ENCODE data around the gene TEAD4.

TEAD4 gene

GRCh38 chr12:2959192-2959504 is at the start of gene TEAD4:
Gene TEAD4, plus strand, starts transcription at chr12:2959397.
- peak; percentile 87 for DNase-seq

DNA sequence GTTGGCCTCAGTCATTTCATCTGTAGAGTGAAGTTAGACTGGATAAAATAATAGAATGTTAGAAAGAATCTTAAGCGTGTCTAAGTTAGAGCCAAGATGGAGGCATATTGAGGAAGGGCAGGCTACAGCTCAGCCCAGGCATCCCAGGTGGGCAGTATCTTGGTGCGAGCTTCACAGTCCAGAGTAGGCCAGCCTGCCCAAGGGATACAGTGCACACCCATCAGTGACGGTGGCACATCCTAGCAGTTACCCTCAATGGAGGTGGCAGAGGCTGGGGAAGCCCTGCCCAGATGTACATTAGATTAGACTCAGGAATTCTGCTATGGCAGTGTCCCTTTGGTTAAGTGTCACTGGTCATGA is 47.0 kb upstream of the TEAD4 start:
- no peak for DNase-seq

- no peak for DNase-seq
Observed at GRCh38 chr12:2919249-2919648, 39.9 kb upstream of the TEAD4 start.

DNA sequence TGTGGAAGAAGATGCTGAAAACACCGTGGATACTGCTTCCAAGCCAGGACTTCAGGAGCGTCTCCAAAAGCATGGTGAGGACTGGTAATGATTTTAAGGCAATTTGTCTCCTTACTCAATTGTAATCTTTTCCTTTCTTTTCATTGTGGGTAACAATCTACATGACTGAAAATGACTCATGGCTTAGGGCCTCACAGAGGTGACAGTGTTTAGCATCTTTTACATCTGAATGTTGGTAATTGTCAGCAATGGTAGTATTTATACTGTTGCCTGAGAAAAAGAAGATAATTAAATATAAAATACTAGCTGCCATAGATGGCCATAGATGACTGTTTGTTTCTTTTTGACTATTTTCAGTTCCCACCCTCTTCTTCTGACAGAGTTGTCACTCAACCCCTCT is 36.9 kb upstream of the TEAD4 start:
- DNase-seq, result no peak

DNA sequence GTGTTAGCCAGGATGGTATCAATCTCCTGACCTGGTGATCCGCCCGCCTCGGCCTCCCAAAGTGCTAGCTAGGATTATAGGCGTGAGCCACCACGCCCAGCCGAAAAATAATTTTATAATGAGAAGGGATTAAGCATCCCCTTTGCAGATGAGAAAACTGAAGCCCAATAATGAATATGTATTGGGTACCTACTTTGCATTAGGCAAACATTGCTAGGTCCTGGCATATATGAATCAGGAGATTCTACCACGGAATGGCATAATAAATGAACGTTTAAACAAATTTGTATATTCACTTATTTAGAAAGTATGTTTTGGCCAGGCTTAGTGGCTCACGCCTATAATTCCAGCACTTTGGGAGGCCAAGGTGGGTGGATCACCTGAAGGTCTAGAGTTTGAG is 36.1 kb upstream of the TEAD4 start:
- no peak for DNase-seq

DNA sequence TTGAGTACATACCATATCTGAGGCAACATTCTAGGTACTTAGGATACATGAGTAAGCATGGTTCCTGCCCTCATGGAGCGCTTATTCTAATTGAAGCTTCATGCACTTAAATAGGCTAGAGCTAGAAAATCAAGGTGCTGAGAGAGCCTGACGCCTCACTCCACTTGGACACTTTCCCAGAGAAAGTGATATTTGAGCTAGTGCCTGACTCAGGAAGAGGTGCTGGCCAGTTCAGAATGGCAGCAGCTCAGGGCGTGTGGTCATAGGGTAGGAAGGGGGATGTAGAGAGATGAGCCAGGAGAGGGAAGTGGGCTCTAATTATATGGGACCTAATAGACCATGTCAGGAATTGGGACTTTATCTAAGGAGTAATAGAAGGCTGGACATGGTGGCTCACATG is 35.2 kb upstream of the TEAD4 start:
- DNase-seq, result no peak

- DNase-seq, result no peak
Observed at GRCh38 chr12:2925322-2925995, 33.7 kb upstream of the TEAD4 start.

DNA sequence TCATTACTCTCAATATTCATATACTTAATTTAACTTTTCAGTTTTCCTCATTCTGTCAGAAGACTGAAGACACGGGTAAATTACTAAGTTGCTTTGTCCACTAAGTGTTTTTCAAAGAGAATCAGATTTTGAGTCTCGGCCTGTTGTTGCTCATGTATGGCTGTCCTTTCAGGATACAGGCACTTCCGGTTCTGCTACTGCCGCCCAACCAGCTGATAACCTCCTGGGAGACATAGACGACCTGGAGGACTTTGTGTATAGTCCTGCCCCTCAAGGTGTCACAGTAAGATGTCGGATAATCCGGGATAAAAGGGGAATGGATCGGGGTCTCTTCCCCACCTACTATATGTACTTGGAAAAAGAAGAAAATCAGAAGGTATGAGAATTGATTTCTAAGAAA is 28.3 kb upstream of the TEAD4 start:
- DNase-seq, result no peak

- DNase-seq, result no peak
Observed at GRCh38 chr12:2933586-2933985, 25.6 kb upstream of the TEAD4 start.

DNA sequence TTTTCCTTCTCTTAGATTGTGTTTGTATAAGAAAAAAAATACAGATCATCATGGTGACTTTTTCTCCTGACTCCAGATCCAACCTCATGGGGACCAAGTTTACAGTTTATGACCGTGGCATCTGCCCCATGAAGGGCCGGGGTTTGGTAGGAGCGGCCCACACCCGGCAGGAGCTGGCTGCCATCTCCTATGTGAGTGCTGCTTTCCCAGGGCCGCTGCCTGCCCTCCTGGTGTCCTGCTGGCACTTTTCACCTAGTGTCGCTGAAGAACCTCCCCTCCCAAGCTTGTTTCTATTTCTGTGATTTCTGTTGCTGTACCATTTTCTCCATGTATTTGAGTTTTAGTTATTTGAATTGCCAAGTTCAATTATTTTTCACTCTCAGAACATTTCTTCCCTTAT is 24.8 kb upstream of the TEAD4 start:
- DNase-seq, result no peak

- no peak for DNase-seq
Observed at GRCh38 chr12:2936301-2936700, 22.9 kb upstream of the TEAD4 start.

GRCh38 chr12:2937500-2937899 is 21.7 kb upstream of the TEAD4 start:
- DNase-seq, result no peak

DNA sequence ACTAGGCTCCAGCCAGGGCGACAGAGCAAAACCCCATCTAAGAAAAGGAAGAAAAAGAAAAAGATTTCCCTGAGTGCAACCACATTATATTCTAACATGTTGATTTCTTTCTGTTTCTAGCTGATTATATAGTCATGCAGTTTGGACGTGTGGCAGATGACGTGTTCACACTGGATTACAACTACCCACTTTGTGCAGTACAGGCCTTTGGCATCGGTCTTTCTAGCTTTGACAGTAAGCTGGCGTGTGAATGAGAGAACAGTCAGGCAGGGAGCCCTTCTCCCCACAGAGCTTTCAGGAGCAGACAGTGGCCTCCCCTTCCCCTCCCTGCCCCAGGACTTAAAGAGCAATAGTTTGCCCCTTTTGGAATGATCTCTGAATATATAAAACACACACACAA is 20.0 kb upstream of the TEAD4 start:
- DNase-seq, result no peak

DNA sequence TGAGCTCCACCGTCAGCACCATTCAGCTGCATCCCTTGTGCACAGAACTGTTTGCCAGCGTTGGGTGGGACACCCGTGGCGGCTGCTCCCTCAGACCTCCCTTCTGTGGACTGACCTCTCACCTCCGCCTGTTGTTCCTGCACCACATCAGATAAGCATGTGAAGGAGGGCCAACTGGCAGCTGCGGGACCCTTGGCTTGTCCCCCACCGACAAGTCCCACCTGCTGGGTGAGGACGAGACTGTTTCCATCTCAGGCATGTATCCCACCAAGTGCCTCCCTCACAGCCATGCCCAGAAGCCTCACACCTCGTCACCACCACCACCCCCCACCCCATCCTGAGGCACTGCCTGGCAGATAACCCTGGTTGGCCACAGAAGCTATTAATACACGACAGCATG is 18.6 kb upstream of the TEAD4 start:
- DNase-seq, result no peak

GRCh38 chr12:2941524-2941923 is 17.7 kb upstream of the TEAD4 start:
- DNase-seq, result no peak

DNA sequence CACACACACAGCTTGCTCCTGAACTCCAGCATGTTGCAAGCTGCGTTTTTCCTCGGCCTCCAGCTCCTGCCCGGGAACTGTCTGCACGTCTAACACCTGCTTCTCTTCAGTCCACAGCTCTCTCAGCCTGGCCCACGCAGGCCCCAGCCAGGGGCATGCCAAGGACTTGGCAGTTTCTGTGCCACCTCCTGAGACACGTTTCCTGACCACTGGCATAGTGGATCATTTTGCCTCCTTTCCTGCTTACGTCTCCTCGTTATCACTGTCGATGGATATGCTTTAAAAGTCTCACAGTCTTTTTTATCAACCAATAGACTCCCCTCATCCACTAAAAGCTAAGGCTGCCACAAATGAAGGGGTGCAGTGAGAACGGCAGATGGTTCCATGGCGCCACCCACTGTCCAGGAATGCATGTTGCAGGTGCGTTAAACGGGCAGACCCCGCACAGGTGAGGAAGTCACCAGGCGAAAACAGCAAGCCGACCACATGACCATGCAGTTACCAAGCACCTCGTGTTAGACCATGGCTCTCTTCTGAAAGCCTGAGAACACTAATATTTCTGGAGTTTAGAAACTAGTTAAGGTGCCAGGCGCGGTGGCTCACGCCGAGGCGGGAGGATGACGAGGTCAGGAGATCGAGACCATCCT is 14.7 kb upstream of the TEAD4 start:
- peak; percentile 63 for DNase-seq

DNA sequence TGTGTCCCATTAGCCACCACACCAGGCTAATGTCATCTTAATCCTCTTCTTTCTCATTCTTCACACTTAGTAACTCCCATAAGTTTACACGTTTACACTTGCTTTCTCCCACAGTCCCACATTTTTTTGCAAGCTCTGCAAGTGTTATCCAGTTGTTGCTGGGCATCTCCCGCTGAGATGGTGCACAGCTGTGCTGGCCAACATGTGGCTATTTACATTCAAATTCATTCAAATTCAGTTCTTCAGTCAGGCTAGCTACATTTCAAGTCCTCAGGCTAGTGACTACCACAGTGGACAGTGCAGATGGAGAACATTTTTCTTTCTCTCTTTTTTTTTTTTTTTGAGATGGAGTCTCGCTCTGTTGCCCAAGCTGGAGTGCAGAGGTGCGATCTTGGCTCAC is 9.8 kb upstream of the TEAD4 start:
- DNase-seq, result no peak

GRCh38 chr12:2955888-2956287 is 3.3 kb upstream of the TEAD4 start:
- no peak for DNase-seq

DNA sequence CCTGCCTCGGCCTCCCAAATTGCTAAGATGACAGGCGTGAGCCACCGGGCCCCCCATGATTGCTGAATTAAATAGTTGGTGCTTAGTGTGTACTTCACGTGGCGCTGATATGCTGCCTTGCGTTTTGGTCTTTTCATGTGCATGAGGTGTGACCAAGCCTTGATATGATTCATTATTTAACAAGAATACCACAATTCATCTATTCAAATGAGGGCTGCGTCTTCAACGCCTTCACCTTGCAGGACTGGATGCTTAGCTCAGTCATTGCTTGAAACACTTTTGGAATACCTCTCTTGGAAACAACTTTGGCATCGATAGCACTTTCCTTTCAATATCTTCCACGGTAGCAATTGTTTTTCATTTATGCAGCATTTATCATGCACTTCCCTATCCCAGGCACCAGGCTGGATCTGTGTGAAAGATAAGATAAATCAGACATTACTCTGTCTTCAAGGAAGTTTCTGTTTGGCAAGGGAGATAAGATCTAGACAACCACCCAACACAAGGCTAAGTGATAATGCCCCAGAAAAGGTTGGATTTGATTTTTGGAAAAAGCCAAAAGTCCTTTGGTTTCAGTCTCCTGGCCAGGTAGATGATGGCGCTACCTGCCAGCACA is 1.3 kb upstream of the TEAD4 start:
- no peak for DNase-seq

- peak; percentile 70 for DNase-seq
Observed at GRCh38 chr12:2958432-2959191, 585 bp upstream of the TEAD4 start.

DNA sequence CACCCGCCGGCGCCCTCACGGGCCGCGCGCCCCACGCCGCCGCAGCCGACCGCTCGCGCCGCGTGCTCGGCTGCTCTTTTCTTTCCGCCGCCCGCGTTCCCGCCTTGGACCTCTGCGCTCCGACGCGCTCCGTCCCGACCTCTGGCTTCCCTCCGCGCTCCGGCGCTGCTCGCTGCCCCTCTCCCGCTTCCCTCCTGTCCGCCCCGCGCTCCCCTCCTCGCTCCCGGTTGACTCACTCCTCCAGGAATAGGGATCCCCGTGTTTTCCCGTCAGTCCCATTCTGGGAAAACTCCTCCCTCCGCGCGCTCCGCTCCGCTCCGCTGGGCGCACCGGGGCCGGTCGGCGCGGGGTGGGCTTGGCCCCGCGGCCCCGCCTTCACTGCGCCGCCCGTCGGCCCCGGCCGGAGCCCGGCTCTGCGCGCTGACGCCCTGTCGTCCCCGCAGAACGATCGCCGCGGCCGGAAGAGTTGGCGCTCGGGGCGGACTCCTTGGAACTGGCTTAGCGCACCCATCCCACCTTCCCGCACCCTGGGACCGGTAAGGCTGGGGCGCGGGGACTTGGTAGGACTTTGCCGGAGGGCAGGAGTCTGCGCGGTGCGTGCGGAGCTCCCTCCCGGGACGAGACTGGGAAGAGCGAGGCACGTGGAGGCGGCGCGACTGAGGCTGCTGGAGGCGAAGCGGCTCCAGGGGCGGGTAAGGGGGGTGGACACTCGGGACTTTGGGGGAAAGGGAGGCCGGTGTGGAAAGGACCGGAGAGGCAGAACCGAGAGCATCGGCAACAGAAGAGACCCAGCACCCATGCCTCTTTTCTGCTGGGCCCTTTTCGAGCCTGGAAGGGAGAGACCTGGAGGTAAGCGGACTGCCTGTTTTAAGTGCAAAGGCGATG is 550 bp downstream of the TEAD4 start:
- DNase-seq, result peak; percentile 79

DNA sequence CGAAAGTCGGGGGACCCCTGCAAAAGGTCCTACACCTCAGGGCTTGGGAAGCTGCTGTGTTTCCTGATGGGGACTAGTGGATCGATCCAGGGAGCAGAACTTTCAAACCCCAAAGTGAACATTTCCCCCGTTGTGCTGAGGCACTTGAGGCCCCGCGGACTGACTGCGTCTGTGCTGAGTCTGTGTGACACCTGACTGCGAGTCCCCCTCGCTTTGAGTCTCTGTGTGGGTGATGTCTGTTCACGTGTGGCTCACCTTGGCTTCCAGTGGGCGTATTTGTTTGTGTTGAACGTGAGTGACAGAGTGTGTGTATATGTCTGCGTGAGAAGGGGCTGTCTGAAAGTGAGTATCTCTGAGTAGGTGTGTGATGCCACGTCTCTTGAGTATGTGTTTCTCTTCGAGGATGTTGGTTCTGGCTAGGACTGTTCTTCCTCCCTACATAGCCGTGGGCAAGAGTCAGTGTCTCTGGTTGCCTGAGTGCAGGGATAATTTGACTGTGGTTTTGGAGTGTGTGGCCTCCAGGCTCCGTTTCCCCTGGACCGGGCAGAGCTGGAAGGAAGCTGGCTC is 1.3 kb downstream of the TEAD4 start:
- peak; percentile 57 for DNase-seq
